A673 (cell line): ENCODE results near the gene GIPC2. TPM values are rescaled to one million over a fixed set of nuclear protein-coding genes. Genes with fewer than 3 reads are reported as not detected.

Experiments
- BruUV-seq: library from RNA; stranded (reverse); fragments of 400-500 nt; replicated peaks from 2 replicates; lab custom pipeline; 2021; lab: Mats Ljungman, UMichigan
- CTCF ChIA-PET: fragments of 300-600 bp; sonication (Branson Sonifier 250); formaldehyde crosslinking; loops from one replicate; lab custom pipeline; 2022; ENCODE audit warnings: antibody characterized with exemption; lab: Charles Lee
- POLR2A ChIA-PET: fragments of 300-600 bp; sonication (Branson Sonifier 250); formaldehyde crosslinking; loops from one replicate; lab custom pipeline; 2022; ENCODE audit warnings: antibody characterized with exemption; ENCODE audit not compliant: low non-redundant PET; lab: Charles Lee
- DNase-seq: peaks from one replicate; pipeline ENCODE4 v3.0.0-alpha.2; 2015; ENCODE audit warnings: low spot score
- H3K27ac ChIP-seq: fragments of 200-600 bp; sonication (generic); 2 replicates; pipeline ENCODE4 v1.5.1; 2016; ENCODE audit warnings: mixed run types, low read depth, mild to moderate bottlenecking, mixed read lengths, antibody characterized with exemption, low read length; ENCODE audit not compliant: poor library complexity, severe bottlenecking
- H3K27me3 ChIP-seq: fragments of 200-600 bp; sonication (generic); replicated peaks from 2 replicates; pipeline ENCODE4 v1.6.1; 2017; ENCODE audit warnings: mixed run types, low read depth, mild to moderate bottlenecking, mixed read lengths, antibody characterized with exemption, low read length; ENCODE audit not compliant: insufficient read depth, poor library complexity
- H3K36me3 ChIP-seq: fragments of 200-600 bp; sonication (generic); 2 replicates; pipeline ENCODE4 v1.6.1; 2016; ENCODE audit warnings: mixed run types, mild to moderate bottlenecking, mixed read lengths, antibody characterized with exemption, low read length; ENCODE audit not compliant: insufficient read depth, poor library complexity, severe bottlenecking
- H3K4me1 ChIP-seq: fragments of 200-600 bp; sonication (generic); 2 replicates; pipeline ENCODE4 v1.6.1; 2017; ENCODE audit warnings: mixed run types, mild to moderate bottlenecking, mixed read lengths, antibody characterized with exemption, low read length; ENCODE audit not compliant: insufficient read depth, poor library complexity, severe bottlenecking
- H3K4me3 ChIP-seq: fragments of 200-600 bp; sonication (generic); 2 replicates; pipeline ENCODE4 v1.5.1; 2016; ENCODE audit warnings: low read depth, mixed run types, mild to moderate bottlenecking, mixed read lengths, low read length; ENCODE audit not compliant: poor library complexity, severe bottlenecking
- H3K9me3 ChIP-seq: fragments of 200-600 bp; sonication (generic); 2 replicates; pipeline ENCODE4 v1.6.1; 2016; ENCODE audit warnings: mixed run types, low read depth, mild to moderate bottlenecking, mixed read lengths, antibody characterized with exemption, low read length; ENCODE audit not compliant: poor library complexity, severe bottlenecking
- CTCF ChIP-seq: fragments of 300-800, 200-600 bp; sonication (generic); conservative IDR thresholded peaks from 2 replicates; pipeline ENCODE4 v1.5.1; 2017; ENCODE audit warnings: low read depth, mild to moderate bottlenecking, antibody characterized with exemption, low read length, moderate library complexity, mixed read lengths
- EZH2 ChIP-seq: fragments of 200-600 bp; sonication (generic); IDR thresholded peaks from 2 replicates; pipeline ENCODE4 v1.6.1; 2017; ENCODE audit warnings: borderline replicate concordance, low read depth, mild to moderate bottlenecking, mixed read lengths, antibody characterized with exemption, low read length; ENCODE audit not compliant: poor library complexity, severe bottlenecking
- intact Hi-C: fragments of 100-400 bp; cut with micrococcal nuclease; formaldehyde crosslinking; loops from one replicate; pipeline ENCODE4 v1.10.0; 2022; ENCODE audit not compliant: unreplicated experiment
- total RNA-seq: library from RNA; stranded (reverse); gene quantifications from 2 replicates; pipeline ENCODE4 v1.2.3, GENCODE V29; 2021

Gene GIPC2
- total RNA-seq, 1 experiment from 2014 or later: not detected

- DNase-seq: no peak
- no peak for TF ChIP-seq CTCF
- no peak for TF ChIP-seq EZH2
- Histone ChIP-seq H3K27ac (no peak overlapping the region), H3K4me1 (peaks cover 20% of the 10 kb centered on the region), H3K36me3 (no peaks in the 10 kb centered on the region), H3K4me3 (no peak overlapping the region), H3K9me3 (no peaks in the 10 kb centered on the region), H3K27me3 (no peaks in the 10 kb centered on the region)
- no TSS peak for BruUV-seq
- intact Hi-C loops: loop anchor here (2.0 to 10.0 kb wide), 2 partner anchors 271 to 533 kb away; no protein-coding TSS in a partner anchor
- CTCF ChIA-PET: interaction anchor here (0.5 kb wide), 1 partner anchor 374 kb away, joined by 3 read pairs; no protein-coding TSS in a partner anchor
- POLR2A ChIA-PET: no interaction called here
Measured at GRCh38 chr1:78143673-78144072, 97.9 kb downstream of the GIPC2 start.

- no peak overlapping the region for H3K4me3 ChIP-seq
- ChIA-PET POLR2A (interaction anchor here (0.6 kb wide), 1 partner anchor 531 kb away, joined by 4 read pairs; no protein-coding TSS in a partner anchor), CTCF (no interaction called here)
- no peaks in the 10 kb centered on the region for H3K36me3 ChIP-seq
- H3K4me1 ChIP-seq: peaks cover 20% of the 10 kb centered on the region
- peak; percentile 78 for DNase-seq
- H3K27ac ChIP-seq: no peak overlapping the region
- TF ChIP-seq CTCF (peak; percentile 93), EZH2 (no peak)
- BruUV-seq: no TSS peak
- no peaks in the 10 kb centered on the region for H3K9me3 ChIP-seq
- no peaks in the 10 kb centered on the region for H3K27me3 ChIP-seq
- intact Hi-C loops: loop anchor here (1.0 to 10.0 kb wide), 4 partner anchors 270 to 532 kb away; partner anchors contain the start of gene PTGFR
Measured at GRCh38 chr1:78145105-78145580, 99.4 kb downstream of the GIPC2 start.

DNA sequence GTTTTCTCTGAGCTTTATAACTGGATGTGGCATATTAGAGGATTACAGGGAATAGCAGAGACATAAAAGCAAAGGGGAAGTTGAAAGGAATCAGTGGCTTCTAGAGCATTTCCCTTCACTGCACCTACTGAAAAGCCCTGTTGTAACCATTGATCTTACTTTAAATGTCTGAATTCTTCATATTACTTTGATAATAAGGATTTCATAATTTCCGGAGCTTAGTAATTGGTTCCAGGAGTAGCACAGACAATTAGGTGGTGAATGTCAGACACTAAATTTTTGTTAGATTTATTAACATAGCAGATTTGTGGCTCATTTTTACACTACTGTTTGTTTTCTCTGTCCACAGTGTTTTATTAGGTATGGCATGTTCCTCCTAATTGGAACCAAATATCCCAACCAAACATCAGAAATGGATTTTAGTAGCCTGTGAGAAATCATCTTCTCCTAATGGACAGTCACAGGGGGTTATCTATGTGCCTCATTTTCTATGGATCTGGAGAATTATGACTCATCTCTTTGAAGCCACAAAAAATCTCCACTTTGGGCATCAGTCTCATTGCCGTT is 100.5 kb downstream of the GIPC2 start:
- no peaks in the 10 kb centered on the region for H3K27me3 ChIP-seq
- no peaks in the 10 kb centered on the region for H3K9me3 ChIP-seq
- BruUV-seq: no TSS peak
- H3K27ac ChIP-seq: no peak overlapping the region
- intact Hi-C loops: loop anchor here (5.0 to 10.0 kb wide), 2 partner anchors 269 to 346 kb away; partner anchors contain the start of gene PTGFR
- TF ChIP-seq EZH2 (no peak), CTCF (no peak)
- no peak overlapping the region for H3K4me3 ChIP-seq
- no peaks in the 10 kb centered on the region for H3K36me3 ChIP-seq
- ChIA-PET CTCF (interaction anchor here (0.5 to 1.2 kb wide), 4 partner anchors 9 to 462 kb away, joined by 3 read pairs; no protein-coding TSS in a partner anchor), POLR2A (no interaction called here)
- peaks cover 20% of the 10 kb centered on the region for H3K4me1 ChIP-seq
- DNase-seq: peak; percentile 62
